ENCODE data around the gene JMJD8.

- TF ChIP-seq CTCF (IDR thresholded peaks at IDR 0.05; ENCODE audit: low read depth, low read length, missing input control) (no peak), EGR1 (IDR thresholded peaks at IDR 0.05; ENCODE audit: low read depth in 2 of 2) (no peak), MAX (IDR thresholded peaks at IDR 0.05) (no peak), JUND (IDR thresholded peaks at IDR 0.05) (no peak), REST (IDR thresholded peaks at IDR 0.05) (no peak), RAD21 (IDR thresholded peaks at IDR 0.05) (no peak), ZBTB33 (IDR thresholded peaks at IDR 0.05) (no peak), NR2F2 (IDR thresholded peaks at IDR 0.05) (no peak)
Measured at GRCh38 chr16:704047-704446, 19.9 kb upstream of the JMJD8 start.
